Measurements from ENCODE around the gene AP1G1.
"Not testable (repeated sequence)": the region's sequence is repeated elsewhere in the genome, so short reads cannot be mapped to it uniquely, and the experiment has no call there.

The AP1G1 gene

DNA sequence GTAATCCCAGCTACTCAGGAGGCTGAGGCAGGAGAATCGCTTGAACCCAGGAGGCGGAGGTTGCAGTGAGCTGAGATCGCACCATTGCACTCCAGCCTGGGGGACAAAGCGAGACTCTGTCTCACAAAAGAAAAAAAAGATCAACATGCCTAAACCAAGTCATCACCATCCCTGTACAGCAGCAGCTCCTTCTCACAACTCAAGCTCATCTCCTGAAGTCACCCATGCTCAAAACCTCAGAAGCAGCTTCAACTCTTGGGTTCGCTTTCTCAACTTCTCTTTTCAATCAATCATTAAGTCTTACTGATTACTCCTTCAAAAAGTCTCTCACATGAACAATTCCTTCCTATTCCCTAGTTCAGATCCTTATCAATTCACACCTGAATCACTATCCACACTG is 115.5 kb downstream of the AP1G1 start:
- DNase-seq, result no peak

DNA sequence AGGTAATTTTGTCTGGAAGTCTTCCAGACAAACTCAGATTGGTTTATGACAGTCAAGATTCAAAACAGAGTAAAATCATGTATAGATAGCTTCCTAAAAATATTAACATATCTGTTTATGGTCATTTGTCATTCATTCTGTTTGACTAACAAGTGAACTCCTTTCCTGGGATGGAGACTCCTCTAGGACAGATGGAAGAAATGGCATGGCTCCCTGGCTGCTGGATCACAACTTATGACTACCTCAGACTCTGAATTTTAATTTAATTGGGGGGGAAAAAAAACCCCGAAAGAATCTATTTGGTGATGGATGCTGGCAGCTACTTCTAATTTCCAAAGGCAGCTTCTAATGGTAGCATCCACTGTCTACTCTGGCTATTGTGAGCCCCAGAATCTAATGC is 118.7 kb downstream of the AP1G1 start:
- no peak for DNase-seq

DNA sequence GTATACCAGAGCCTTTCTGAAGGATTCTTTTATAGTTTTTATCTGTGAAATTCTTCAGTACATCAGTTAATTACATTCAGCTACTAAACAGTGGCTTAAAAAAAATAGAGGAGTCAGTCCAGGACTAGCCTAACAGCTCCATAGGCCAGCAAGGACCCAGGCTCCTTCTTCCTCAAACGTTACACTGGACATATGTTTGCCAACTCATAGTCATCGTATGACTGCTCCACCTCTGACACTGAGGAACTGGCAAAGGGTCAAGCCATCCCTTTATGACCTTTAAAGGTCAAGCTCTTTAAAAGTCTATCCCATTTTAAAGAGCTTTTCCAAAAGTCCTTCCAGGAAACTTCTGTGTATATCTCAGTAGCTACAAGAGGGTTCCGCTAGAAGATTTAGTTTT is 120.8 kb downstream of the AP1G1 start:
- no peak for DNase-seq

DNA sequence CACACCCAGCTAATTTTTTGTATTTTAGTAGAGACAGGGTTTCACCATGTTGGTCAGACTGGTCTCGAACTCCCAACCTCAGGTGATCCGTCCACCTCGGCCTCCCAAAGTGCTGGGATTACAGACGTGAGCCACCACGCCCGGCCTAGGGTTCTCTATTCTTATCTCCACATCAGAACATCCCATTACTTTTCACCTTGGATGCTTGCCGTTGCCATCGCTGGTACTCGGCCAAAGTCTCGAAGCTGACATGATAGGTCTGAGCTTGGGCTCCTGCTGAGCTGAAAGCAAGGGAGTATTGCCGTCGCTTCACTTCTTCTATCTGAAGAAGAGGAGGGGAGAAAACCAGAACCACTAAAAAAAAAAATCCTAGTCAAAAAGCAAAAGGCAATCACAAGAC is 124.4 kb downstream of the AP1G1 start:
- DNase-seq, result not testable (repeated sequence)

DNA sequence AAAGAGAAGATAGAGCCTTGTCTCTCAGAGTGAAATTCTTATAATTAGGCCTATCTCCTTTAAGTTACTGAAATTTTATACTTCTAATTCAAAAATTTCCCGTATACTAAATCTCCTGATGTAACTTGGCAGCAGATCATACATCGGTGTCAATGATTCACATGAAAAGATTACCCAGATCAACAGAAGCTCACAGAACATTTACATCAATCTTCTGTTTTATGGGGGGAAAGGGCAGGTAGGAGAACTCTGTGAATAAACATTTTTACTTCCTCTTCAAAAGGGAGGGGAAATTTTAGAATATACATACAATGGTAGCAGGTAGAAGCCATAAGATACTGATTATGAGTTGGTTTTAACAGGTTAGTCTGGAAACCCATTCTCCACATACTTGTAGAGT is 127.3 kb downstream of the AP1G1 start:
- DNase-seq, result no peak
